Right lobe of liver (tissue), 6 donors: ENCODE results near the gene CEMP1. TPM values are rescaled to one million over a fixed set of nuclear protein-coding genes. Genes with fewer than 3 reads are reported as not detected.
A peak's percentile ranks its signal among the peaks of the same experiment; 100 is the strongest.

Experiments
- ATAC-seq, 4 donors: fragments of 200-7000 bp; cut with Tn5 transposase; one replicate each; pipeline ENCODE4 v1.9.1; 2020; ENCODE audit warnings: mild to moderate bottlenecking in 4 of 4, moderate library complexity in 4 of 4
- DNase-seq, 3 donors: peaks; one replicate each; pipeline ENCODE4 v3.0.0-alpha.2; 2020
- H3K27ac ChIP-seq, 3 donors: fragments of 200-600 bp; one replicate each; pipeline ENCODE4 v1.8.0; 2022
- H3K27me3 ChIP-seq, 2 donors: fragments of 200-600 bp; one replicate each; pipeline ENCODE4 v1.8.0; 2022
- H3K36me3 ChIP-seq, 4 donors: fragments of 200-600 bp; sonication (generic) in 1 of 4; one replicate each; pipeline versions ENCODE4 v1.5.1 to v1.8.0; 2017 to 2022; ENCODE audit warnings: control low read depth in 1 of 4
- H3K4me1 ChIP-seq, 4 donors: fragments of 200-600 bp; sonication (generic) in 1 of 4; one replicate each; pipeline versions ENCODE4 v1.5.1 to v1.8.0; 2017 to 2022; ENCODE audit warnings: control low read depth in 1 of 4
- H3K4me3 ChIP-seq, 3 donors: fragments of 200-600 bp; one replicate each; pipeline ENCODE4 v1.8.0; 2022
- H3K9me3 ChIP-seq, 4 donors: fragments of 200-600 bp; sonication (generic) in 1 of 4; one replicate each; pipeline versions ENCODE4 v1.5.1 to v1.8.0; 2017 to 2022; ENCODE audit warnings: control low read depth in 1 of 4
- CTCF ChIP-seq, 4 donors: fragments of 200-600 bp in 3 of 4; fragments of 450-650 bp in 1 of 4; IDR thresholded peaks; one replicate each; pipeline versions ENCODE4 v1.5.1 to v1.8.0; 2016 to 2022; ENCODE audit warnings: antibody characterized with exemption in 4 of 4, mild to moderate bottlenecking in 2 of 4
- POLR2A ChIP-seq: fragments of 450-650 bp; IDR thresholded peaks from one replicate; pipeline ENCODE4 v1.6.1; 2017; ENCODE audit warnings: antibody characterized with exemption, mild to moderate bottlenecking
- WGBS: methylation state at CpG from one replicate; pipeline ENCODE4 v1.1.6; 2018; ENCODE audit warnings: low coverage, low lambda C conversion rate; ENCODE audit not compliant: insufficient coverage; ENCODE audit errors: missing lambda C conversion rate; 5-methylcytosine and 5-hydroxymethylcytosine counted together
- intact Hi-C, 2 donors: fragments of 100-400 bp; cut with DNase I; formaldehyde crosslinking; loops; one replicate each; pipeline versions ENCODE4 v1.11.2 to v1.14.1; 2022
- total RNA-seq, 6 experiments: library from RNA; depleted of rRNA in 2 of 6; stranded (reverse); fragments of >200 nt in 2 of 6; fragmentation: NEBNext Ultra II Directional in 3 of 6; extraction: Animal tissue kit (Norgen Biotek cat#: 25700) in 3 of 6; gene quantifications; one replicate each; pipeline versions ENCODE4 v1.1.0 to v1.2.4, GENCODE V29; 2016 to 2023
- donor health status: DM: no; HTN: yes; CAD: no.
- donor health status: DM: no; HTN: no; CAD: no.
- donor health status: DM: no; HTN: no; CAD: no.
- donor health status: DM: no; HTN: yes; CAD: no.
- donor health status: DM: no; HTN: yes; CAD: no.

Gene CEMP1
- total RNA-seq, 6 experiments from 2014 or later, result 0.22 to 0.29 TPM; not detected in 4

- intact Hi-C loops, result no loop called here
- Histone ChIP-seq H3K9me3 (no peaks in the 10 kb centered on the region), H3K27ac (no peak overlapping the region), H3K36me3 (no peaks in the 10 kb centered on the region), H3K27me3 (no peaks in the 10 kb centered on the region), H3K4me3 (no peak overlapping the region), H3K4me1 (peaks cover 0 to 24% (median 14%) of the 10 kb centered on the region in 4 donors)
- TF ChIP-seq CTCF (IDR thresholded peaks at IDR 0.05), result no peak
- no peak for TF ChIP-seq POLR2A
- ATAC-seq, result no peak
- WGBS, result 92% methylated on average over 7 of the region's 17 CpGs
- DNase-seq, result no peak
Observed at GRCh38 chr16:2511996-2512734, 19.0 kb downstream of the CEMP1 start.

DNA sequence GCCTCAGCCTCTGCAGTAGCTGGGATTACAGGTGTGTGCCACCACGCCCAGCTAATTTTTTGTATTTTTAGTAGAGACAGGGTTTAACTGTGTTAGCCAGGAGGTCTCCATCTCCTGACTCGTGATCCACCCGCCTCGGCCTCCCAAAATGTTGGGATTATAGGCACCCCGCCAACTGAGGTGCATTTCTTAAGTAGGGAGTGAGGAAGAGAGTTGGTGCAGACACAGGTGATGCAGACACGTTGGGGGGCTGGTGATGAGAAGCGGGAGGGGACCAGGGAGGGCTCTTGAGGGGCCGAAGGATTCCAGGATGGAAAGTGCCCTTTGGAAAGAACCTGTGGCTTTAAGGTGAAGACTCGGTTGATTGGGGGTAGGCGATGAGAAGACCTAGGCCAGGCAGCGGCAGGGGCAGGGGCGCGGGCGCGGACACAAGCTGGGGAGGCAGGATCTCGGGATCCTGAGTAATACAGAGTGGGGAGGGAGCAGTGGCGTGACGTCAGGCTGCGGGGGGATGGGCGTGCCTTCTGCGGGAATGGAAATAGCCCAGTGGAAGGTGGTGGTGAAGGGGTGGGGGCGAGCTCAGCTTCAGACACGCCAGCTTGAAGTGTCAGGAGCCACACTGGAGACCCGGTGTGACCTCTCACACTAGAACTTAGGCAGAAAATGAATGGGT is 19.9 kb downstream of the CEMP1 start:
- WGBS, result 60% methylated on average over 20 of the region's 24 CpGs
- DNase-seq, result peak in 2 of 3 donors; percentile 54 to 60
- Histone ChIP-seq H3K9me3 (no peaks in the 10 kb centered on the region), H3K4me1 (peaks cover 0 to 15% (median 7%) of the 10 kb centered on the region in 4 donors), H3K27me3 (no peaks in the 10 kb centered on the region), H3K4me3 (no peak overlapping the region), H3K27ac (no peak overlapping the region), H3K36me3 (no peaks in the 10 kb centered on the region)
- TF ChIP-seq CTCF (IDR thresholded peaks at IDR 0.05), result no peak
- no peak for TF ChIP-seq POLR2A
- ATAC-seq, result no peak
- intact Hi-C loops, result no loop called here

GRCh38 chr16:2508722-2509400 is 22.3 kb downstream of the CEMP1 start:
- 83% methylated on average over 3 of the region's 18 CpGs for WGBS
- no peaks in the 10 kb centered on the region for H3K27me3 ChIP-seq
- TF ChIP-seq CTCF (IDR thresholded peaks at IDR 0.05) (no peak), POLR2A (no peak)
- no peak overlapping the region for H3K27ac ChIP-seq
- no peak for ATAC-seq
- no peak overlapping the region for H3K4me3 ChIP-seq
- intact Hi-C loops, result loop anchor here (10.0 kb wide), 1 partner anchor 314 kb away; the partner anchor contains the start of gene CASKIN1 (in 2 of the 2)
- peaks cover 0 to 2% (median 0%) of the 10 kb centered on the region in 4 donors for H3K4me1 ChIP-seq
- H3K9me3 ChIP-seq, result no peaks in the 10 kb centered on the region
- no peak for DNase-seq
- no peaks in the 10 kb centered on the region for H3K36me3 ChIP-seq

DNA sequence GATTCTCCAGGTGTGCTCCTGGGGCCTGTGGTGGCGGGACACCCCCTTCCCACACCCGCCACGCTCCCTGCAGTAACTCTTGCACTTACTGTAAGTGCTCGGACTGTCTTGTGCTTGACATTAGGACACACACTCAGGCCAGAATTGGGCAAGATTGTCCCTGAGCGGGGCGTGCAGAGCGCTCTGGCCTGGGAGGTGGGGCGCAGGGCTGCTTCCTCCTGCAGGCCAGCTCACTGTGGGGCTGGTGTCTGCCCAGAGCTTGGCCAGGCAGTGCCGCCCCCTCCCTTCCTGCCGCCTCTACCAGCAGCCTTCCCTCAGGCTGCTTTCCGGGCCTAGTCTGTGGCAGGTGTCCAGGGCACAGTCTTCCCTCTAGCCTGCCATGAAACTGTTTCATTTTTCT is 23.5 kb downstream of the CEMP1 start:
- Histone ChIP-seq H3K36me3 (no peaks in the 10 kb centered on the region), H3K4me3 (no peak overlapping the region), H3K27ac (peak overlapping the region in 2 of 3 donors; percentile 57 to 63), H3K9me3 (no peaks in the 10 kb centered on the region), H3K27me3 (no peaks in the 10 kb centered on the region), H3K4me1 (peaks cover 0 to 14% (median 5%) of the 10 kb centered on the region in 4 donors)
- peak in 2 of 3 donors; percentile 59 to 76 for DNase-seq
- ATAC-seq, result peak; percentile 51 to 76 (median 60)
- intact Hi-C loops, result loop anchor here (10.0 kb wide), 1 partner anchor 313 kb away; the partner anchor contains the start of gene CASKIN1 (in 2 of the 2)
- TF ChIP-seq POLR2A, result peak; percentile 6
- TF ChIP-seq CTCF (IDR thresholded peaks at IDR 0.05), result no peak
- WGBS, result 61% methylated on average over 5 of the region's 11 CpGs
